Measurements from ENCODE around the gene DNAJB5. TPM values are rescaled to one million over a fixed set of nuclear protein-coding genes. Genes with fewer than 3 reads are reported as not detected.
"Not testable (repeated sequence)": the region's sequence is repeated elsewhere in the genome, so short reads cannot be mapped to it uniquely, and the experiment has no call there.

DNAJB5 gene
- total and polyA plus RNA-seq, 10 donors: 4.9 to 14.4 (median 9.7) TPM

- no peak for DNase-seq
- Histone ChIP-seq H3K36me3 (peaks cover 0 to 8% (median 0%) of the 10 kb centered on the region in 6 donors), H3K4me1 (peaks cover 0 to 15% (median 7%) of the 10 kb centered on the region in 6 donors), H3K27ac (no peak overlapping the region), H3K9me3 (no peaks in the 10 kb centered on the region), H3K27me3 (replicated peaks in 1 of 7) (no peaks in the 10 kb centered on the region), H3K4me3 (no peak overlapping the region)
- intact Hi-C loops (cut with DNase I; ENCODE audit: low total_unique reads): no loop called here
- TF ChIP-seq POLR2A (IDR thresholded peaks at IDR 0.05): no peak
- no peak for TF ChIP-seq CTCF (IDR thresholded peaks at IDR 0.05 in 8 of 11, conservative IDR thresholded peaks at IDR 0.05 in 3 of 11)
- no peak for TF ChIP-seq POLR2AphosphoS5 (IDR thresholded peaks at IDR 0.05)
- 89 to 100% (median 93%) methylated on average over 2 of the region's 2 CpGs for WGBS, 5 donors
Measured at GRCh38 chr9:35001803-35002502, 12.4 kb downstream of the DNAJB5 start.

GRCh38 chr9:35002623-35003022 lies 13.1 kb downstream of the DNAJB5 start:
- peaks cover 0 to 2% (median 0%) of the 10 kb centered on the region in 6 donors for H3K36me3 ChIP-seq
- no peak for DNase-seq
- peaks cover 0 to 8% (median 4%) of the 10 kb centered on the region in 6 donors for H3K4me1 ChIP-seq
- intact Hi-C loops (cut with DNase I; ENCODE audit: low total_unique reads): no loop called here
- H3K27me3 ChIP-seq (replicated peaks in 1 of 7): no peaks in the 10 kb centered on the region
- TF ChIP-seq CTCF (IDR thresholded peaks at IDR 0.05 in 8 of 11, conservative IDR thresholded peaks at IDR 0.05 in 3 of 11) (no peak), POLR2A (IDR thresholded peaks at IDR 0.05) (no peak), POLR2AphosphoS5 (IDR thresholded peaks at IDR 0.05) (no peak)
- H3K9me3 ChIP-seq: no peaks in the 10 kb centered on the region
- H3K27ac ChIP-seq: no peak overlapping the region
- no peak overlapping the region for H3K4me3 ChIP-seq

GRCh38 chr9:35004299-35004698 lies 14.8 kb downstream of the DNAJB5 start:
- H3K4me3 ChIP-seq; H3K9me3 ChIP-seq; H3K27me3 ChIP-seq (replicated peaks in 1 of 7); intact Hi-C loops (cut with DNase I; ENCODE audit: low total_unique reads); H3K27ac ChIP-seq; H3K36me3 ChIP-seq; H3K4me1 ChIP-seq; DNase-seq: not testable (repeated sequence)
- 86 to 94% (median 87%) methylated on average over 14 of the region's 14 CpGs for WGBS, 5 donors

GRCh38 chr9:35010351-35010958 lies 20.9 kb downstream of the DNAJB5 start:
- TF ChIP-seq CTCF (IDR thresholded peaks at IDR 0.05 in 8 of 11, conservative IDR thresholded peaks at IDR 0.05 in 3 of 11) (no peak), POLR2A (IDR thresholded peaks at IDR 0.05) (no peak), POLR2AphosphoS5 (IDR thresholded peaks at IDR 0.05) (no peak)
- Histone ChIP-seq H3K27me3 (replicated peaks in 1 of 7) (no peaks in the 10 kb centered on the region), H3K9me3 (peaks cover 3 to 30% (median 27%) of the 10 kb centered on the region in 8 donors), H3K27ac (no peak overlapping the region), H3K4me1 (no peaks in the 10 kb centered on the region), H3K4me3 (no peak overlapping the region), H3K36me3 (peaks cover 0 to 58% (median 12%) of the 10 kb centered on the region in 6 donors)
- intact Hi-C loops (cut with DNase I; ENCODE audit: low total_unique reads): no loop called here
- DNase-seq: no peak
- 88 to 96% (median 93%) methylated on average over 3 of the region's 3 CpGs for WGBS, 5 donors

All from spleen (tissue), 11 donors.